ENCODE data around the gene SRD5A2. TPM values are rescaled to one million over a fixed set of nuclear protein-coding genes. Genes with fewer than 3 reads are reported as not detected.

The SRD5A2 gene, protein sequence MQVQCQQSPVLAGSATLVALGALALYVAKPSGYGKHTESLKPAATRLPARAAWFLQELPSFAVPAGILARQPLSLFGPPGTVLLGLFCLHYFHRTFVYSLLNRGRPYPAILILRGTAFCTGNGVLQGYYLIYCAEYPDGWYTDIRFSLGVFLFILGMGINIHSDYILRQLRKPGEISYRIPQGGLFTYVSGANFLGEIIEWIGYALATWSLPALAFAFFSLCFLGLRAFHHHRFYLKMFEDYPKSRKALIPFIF
- 0.04 TPM in 1 of 2 replicates, not detected in the other for total RNA-seq (2014; rRNA removed; shearing (Covaris generic))

DNA sequence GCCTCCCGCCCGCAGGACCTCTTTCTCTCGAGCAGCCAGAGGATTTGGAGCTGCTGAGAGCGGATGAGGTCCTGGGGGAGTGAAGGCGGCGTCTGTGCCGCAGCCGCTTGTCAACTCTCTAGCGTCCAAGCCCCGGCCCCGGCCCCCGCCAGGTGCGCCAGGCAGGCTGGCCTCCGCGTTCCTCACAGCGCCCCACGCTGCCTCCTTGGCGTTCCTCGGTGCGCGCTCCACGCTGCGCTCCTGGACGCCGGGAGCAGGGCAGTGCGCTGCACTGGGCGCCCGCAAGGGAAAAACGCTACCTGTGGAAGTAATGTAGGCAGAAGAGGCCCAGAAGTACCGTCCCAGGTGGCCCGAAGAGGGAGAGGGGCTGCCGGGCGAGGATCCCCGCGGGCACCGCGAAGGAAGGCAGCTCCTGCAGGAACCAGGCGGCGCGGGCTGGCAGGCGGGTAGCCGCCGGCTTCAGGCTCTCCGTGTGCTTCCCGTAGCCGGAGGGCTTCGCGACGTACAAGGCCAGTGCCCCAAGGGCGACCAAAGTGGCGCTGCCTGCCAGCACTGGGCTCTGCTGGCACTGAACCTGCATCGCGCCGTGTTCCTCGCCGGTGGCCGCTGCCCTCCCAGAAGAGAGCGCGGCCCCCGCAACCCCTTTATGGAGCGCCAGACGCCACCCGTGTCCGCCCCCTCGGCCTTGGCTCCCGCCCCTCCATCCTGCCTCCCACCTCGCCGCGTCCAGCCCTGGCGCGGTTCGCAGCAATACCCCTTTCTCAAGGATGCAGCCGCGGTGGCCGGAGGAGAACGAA, at the start of gene SRD5A2:
Gene SRD5A2, minus strand, starts transcription at position 618 of the 797 bp plus-strand sequence. Its CDS starts 38 bp downstream, at position 580.
- Histone ChIP-seq H3K36me3 (replicated peaks; ENCODE audit: control insufficient read depth, insufficient read depth, low read length) (no peaks in the 10 kb centered on the region), H3K27me3 (ENCODE audit: control insufficient read depth, insufficient read depth, low read length) (peaks cover 44% of the 10 kb centered on the region), H3K4me3 (ENCODE audit: insufficient read depth, low read depth, low read length) (peak within 1 kb of the TSS; percentile 36)
- DNase-seq: peak; percentile 78

DNA sequence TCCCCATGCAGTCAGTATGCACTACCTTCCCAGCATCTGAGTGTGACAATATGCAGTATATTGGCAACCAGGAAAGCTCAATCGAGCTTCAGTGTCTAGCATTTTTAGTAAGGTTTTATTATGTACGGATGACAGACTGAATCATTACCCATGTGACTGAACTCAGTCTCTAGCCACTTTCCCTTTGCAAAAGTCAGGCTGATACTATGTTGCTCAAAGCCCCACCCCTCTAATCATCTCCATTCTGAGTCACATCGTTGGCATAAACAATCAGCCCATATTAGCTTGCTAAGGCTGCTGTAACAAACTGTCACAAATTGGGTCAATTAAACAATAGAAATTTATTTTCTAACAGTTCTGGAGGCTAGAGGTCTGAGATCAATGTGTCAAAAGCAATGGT, 25.8 kb upstream of the SRD5A2 start:
- Histone ChIP-seq H3K4me3 (ENCODE audit: insufficient read depth, low read depth, low read length) (no peak overlapping the region), H3K36me3 (replicated peaks; ENCODE audit: control insufficient read depth, insufficient read depth, low read length) (no peaks in the 10 kb centered on the region), H3K27me3 (ENCODE audit: control insufficient read depth, insufficient read depth, low read length) (no peaks in the 10 kb centered on the region)
- no peak for DNase-seq

DNA sequence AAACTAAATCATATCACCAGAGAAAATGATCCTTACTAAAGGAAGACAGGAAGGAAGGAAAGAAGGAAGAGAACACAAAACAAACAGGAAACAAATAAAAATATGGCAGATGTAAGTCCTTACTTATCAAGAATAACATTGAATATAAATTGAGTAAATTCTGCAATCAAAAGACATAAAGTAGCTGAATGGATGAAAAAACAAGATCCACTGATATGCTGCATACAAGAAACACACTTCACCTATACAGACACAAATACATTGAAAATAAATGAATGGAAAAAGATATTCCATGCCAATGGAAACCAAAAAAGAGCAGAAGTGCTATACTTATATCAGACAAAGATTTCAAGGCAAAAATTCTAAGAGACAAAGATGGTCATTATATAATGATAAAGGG, 18.0 kb upstream of the SRD5A2 start:
- H3K36me3 ChIP-seq (replicated peaks; ENCODE audit: control insufficient read depth, insufficient read depth, low read length): no peaks in the 10 kb centered on the region
- H3K4me3 ChIP-seq (ENCODE audit: insufficient read depth, low read depth, low read length): no peak overlapping the region
- no peak for DNase-seq
- no peaks in the 10 kb centered on the region for H3K27me3 ChIP-seq (ENCODE audit: control insufficient read depth, insufficient read depth, low read length)

DNA sequence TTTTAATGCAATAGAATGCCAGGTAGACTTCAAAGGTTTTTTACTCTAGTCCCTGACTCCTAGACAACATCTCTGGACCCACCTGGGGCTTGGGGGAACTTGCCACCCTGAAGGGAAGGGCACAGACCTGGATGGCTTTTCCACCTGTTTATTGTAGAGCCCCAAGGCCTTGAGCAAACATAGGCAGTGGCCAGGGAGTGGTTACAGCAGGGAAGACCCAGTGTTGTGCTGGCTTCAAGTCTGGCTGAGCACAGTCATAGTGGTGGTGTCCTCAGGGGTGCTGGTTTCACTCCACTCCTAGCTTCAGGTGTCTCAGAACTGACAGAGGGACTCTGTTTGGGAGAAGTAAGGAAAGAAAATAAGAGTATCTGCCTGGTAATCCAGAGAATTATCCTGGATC, 5.5 kb upstream of the SRD5A2 start:
- Histone ChIP-seq H3K36me3 (replicated peaks; ENCODE audit: control insufficient read depth, insufficient read depth, low read length) (no peaks in the 10 kb centered on the region), H3K4me3 (ENCODE audit: insufficient read depth, low read depth, low read length) (no peak overlapping the region), H3K27me3 (ENCODE audit: control insufficient read depth, insufficient read depth, low read length) (peaks cover 13% of the 10 kb centered on the region)
- DNase-seq: no peak

DNA sequence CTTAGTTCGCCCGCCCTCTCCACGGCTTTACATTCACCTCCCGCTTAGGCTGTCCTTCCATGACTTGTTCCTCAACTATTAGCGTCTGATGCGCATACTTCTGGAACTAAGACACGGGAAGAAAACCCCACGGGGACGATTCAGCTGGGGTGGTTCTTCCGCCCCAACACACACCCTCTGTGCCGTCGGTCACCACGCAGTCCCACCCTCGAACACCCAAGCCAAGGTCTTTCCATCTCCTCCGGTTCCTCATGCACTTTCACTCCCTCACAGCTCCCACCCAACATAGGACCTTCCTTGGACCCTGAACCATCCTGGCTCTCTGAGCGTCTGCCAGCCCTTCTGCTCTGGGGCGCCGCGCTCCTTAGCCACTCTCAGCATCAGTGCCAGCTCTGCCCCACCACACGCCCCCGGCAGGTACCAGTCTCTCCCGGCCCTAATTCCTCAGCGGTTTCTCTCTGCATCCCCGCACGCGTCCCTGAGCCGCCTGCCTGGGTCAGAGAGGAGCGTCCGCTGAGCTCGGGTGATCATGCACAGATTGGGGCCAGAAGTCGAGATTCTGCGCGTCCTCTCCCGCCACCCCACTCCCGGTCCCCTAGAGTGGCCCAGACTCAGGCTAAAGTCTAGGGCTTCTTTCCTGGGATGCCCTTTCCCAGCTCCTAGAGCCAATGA, 522 bp upstream of the SRD5A2 start:
- DNase-seq: no peak
- Histone ChIP-seq H3K27me3 (ENCODE audit: control insufficient read depth, insufficient read depth, low read length) (peaks cover 44% of the 10 kb centered on the region), H3K4me3 (ENCODE audit: insufficient read depth, low read depth, low read length) (peak overlapping the region; percentile 36; the same call in 1 of the 2 replicates), H3K36me3 (replicated peaks; ENCODE audit: control insufficient read depth, insufficient read depth, low read length) (no peaks in the 10 kb centered on the region)

DNA sequence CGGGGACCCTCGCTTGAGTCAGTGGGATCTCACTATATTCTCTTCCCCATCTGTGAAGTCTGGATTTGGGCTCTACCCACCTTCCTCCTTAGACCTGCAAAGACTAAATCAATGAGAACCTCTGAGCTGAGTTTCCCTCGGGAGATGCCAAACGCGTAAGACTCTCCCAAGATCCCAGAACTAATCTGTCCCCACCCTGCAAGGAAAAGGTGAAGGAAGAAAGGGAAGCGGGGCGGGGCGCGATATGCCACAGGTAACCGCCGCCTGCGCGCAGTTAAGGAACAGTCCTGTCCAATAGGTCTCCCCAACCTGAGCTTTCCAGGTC, 780 bp downstream of the SRD5A2 start:
- DNase-seq: no peak
- Histone ChIP-seq H3K4me3 (ENCODE audit: insufficient read depth, low read depth, low read length) (peak overlapping the region; percentile 36), H3K27me3 (ENCODE audit: control insufficient read depth, insufficient read depth, low read length) (peaks cover 44% of the 10 kb centered on the region), H3K36me3 (replicated peaks; ENCODE audit: control insufficient read depth, insufficient read depth, low read length) (no peaks in the 10 kb centered on the region)

DNA sequence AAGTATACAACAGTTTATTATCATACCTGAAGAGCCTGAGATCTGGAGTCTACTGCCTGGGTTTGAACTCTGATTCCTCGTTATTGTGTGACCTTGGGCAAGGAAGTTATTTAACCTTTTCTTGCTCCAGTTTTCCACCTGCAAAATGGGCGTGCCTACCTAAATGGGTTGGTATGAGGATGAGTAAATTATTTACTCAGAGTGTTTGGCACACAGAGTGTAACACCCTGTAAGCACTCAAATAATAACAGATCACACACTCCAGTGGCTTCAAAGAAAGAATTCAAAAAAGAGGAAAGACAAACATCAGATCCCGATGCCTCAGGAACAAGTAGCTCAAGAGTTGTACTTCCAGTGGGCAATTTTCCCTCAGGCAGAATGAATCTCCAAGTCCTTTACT, 2.4 kb downstream of the SRD5A2 start:
- no peaks in the 10 kb centered on the region for H3K36me3 ChIP-seq (replicated peaks; ENCODE audit: control insufficient read depth, insufficient read depth, low read length)
- no peak overlapping the region for H3K4me3 ChIP-seq (ENCODE audit: insufficient read depth, low read depth, low read length)
- DNase-seq: no peak
- peaks cover 44% of the 10 kb centered on the region for H3K27me3 ChIP-seq (ENCODE audit: control insufficient read depth, insufficient read depth, low read length)

DNA sequence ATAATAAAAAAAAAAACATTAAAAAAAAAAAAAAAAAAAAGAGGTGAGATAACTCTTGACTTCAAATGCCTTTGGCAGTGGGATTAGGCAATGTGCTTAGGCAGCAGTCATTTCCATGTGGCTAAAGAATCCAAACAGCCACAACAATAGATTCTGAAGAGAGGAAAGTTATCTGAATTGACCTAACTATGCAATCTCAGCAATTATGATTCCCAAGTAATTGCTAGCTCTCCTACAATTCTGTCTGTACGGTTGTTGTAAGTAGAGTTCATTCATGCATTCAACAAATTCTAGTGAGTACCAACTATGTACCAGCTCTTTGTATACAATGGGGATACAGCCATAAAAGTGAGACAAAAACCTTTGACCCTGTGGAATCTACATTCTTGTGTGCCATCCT, 3.6 kb downstream of the SRD5A2 start:
- H3K36me3 ChIP-seq (replicated peaks; ENCODE audit: control insufficient read depth, insufficient read depth, low read length): no peaks in the 10 kb centered on the region
- no peak overlapping the region for H3K4me3 ChIP-seq (ENCODE audit: insufficient read depth, low read depth, low read length)
- no peak for DNase-seq
- peaks cover 40% of the 10 kb centered on the region for H3K27me3 ChIP-seq (ENCODE audit: control insufficient read depth, insufficient read depth, low read length)

DNA sequence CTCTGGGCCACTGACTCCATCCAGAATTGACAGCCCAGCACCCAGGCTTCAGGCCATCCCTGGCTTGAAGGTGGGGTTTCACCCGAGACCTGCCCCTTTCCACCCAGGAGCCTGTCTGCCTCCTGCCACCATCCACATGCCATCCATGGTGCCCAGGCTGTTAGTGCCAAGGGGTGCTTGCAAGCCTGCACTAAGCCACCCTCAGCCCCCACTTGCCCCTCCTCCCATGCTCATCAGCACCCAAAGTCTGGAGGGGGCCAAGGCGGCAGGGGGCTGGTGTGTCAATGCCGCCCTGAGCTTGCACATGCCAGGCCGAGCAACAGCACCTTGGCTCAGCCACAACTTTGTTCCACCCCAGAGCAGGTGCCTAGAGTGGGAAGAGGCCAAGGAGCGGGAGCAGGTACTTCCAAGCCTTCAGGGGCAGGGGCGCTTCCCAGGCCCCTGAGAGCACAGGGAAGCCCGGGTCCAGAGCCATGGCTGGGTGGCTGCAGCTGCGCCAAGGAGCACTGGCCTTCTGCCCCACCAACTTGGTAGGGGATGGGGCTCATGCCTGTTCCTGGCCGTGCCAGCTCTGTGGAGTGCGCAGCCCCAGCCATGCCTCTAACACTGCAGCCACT, 12.0 kb downstream of the SRD5A2 start:
- Histone ChIP-seq H3K4me3 (ENCODE audit: insufficient read depth, low read depth, low read length) (no peak overlapping the region), H3K36me3 (replicated peaks; ENCODE audit: control insufficient read depth, insufficient read depth, low read length) (no peaks in the 10 kb centered on the region), H3K27me3 (ENCODE audit: control insufficient read depth, insufficient read depth, low read length) (no peaks in the 10 kb centered on the region)
- DNase-seq: no peak

DNA sequence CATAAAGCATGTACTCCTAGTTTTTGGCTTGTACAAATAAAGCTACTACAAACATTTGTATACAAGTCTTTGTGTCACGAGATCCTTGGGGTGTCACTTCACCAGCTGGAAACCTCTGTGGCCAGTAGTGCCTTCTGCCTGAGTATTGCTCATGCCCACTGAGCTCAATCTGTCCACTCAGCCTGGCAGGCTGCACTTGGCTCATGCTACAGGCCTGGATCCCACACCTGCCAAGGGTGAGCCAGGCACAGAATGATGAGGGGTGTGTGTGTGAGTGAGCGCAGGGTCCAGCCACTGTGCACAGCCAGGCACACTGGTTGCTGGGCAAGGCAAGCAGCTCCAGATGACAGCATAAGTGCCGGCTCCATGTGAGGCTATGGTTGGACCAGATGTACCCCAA, 13.1 kb downstream of the SRD5A2 start:
- no peak for DNase-seq
- no peaks in the 10 kb centered on the region for H3K36me3 ChIP-seq (replicated peaks; ENCODE audit: control insufficient read depth, insufficient read depth, low read length)
- H3K4me3 ChIP-seq (ENCODE audit: insufficient read depth, low read depth, low read length): no peak overlapping the region
- H3K27me3 ChIP-seq (ENCODE audit: control insufficient read depth, insufficient read depth, low read length): no peaks in the 10 kb centered on the region

DNA sequence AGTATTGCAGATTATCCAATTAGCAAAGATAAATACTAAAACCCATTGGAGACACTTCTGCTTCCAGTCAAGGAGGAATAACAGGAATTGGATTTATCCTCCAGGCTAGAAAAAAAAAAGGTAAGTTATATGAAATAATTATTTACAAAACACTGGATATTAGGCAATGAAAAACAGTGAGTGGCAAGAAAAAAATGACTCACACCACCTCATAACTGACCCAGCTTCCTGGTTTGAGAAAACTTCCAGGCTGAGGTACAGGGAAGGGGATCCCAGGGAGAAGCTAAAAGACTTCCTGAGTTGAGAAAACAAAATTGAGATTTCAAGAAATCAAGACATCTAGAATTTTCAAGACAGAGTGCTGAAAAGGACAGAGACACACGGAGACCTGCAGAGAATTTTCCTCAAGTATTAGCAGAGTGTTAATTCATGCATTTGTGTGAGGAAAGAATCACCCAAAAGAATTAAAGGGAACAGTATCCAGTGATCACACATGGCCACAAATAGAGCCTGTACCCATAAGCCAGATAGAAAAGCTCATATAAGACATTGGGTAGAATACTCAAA, 17.4 kb downstream of the SRD5A2 start:
- no peak for DNase-seq
- no peaks in the 10 kb centered on the region for H3K27me3 ChIP-seq (ENCODE audit: control insufficient read depth, insufficient read depth, low read length)
- H3K36me3 ChIP-seq (replicated peaks; ENCODE audit: control insufficient read depth, insufficient read depth, low read length): no peaks in the 10 kb centered on the region
- no peak overlapping the region for H3K4me3 ChIP-seq (ENCODE audit: insufficient read depth, low read depth, low read length)

DNA sequence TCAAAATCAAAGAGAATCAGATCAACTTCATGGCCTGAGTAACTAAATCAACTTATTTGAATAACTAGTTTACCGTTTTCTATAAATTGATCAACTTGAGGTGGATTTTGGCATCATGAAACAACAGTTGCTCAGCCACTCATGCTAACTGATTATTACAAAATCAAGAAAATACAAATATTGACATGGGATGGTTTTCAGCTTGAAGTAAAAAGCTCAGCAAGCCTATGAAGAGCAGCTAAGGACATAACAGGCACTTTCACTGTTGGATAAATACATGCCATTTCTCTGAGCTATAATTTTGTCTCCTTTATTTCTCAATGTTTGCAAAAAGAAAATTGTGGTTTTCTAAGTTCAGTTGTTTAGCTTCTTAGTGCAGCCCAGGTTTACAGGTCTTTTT, 18.9 kb downstream of the SRD5A2 start:
- Histone ChIP-seq H3K36me3 (replicated peaks; ENCODE audit: control insufficient read depth, insufficient read depth, low read length) (no peaks in the 10 kb centered on the region), H3K4me3 (ENCODE audit: insufficient read depth, low read depth, low read length) (no peak overlapping the region), H3K27me3 (ENCODE audit: control insufficient read depth, insufficient read depth, low read length) (no peaks in the 10 kb centered on the region)
- no peak for DNase-seq

DNA sequence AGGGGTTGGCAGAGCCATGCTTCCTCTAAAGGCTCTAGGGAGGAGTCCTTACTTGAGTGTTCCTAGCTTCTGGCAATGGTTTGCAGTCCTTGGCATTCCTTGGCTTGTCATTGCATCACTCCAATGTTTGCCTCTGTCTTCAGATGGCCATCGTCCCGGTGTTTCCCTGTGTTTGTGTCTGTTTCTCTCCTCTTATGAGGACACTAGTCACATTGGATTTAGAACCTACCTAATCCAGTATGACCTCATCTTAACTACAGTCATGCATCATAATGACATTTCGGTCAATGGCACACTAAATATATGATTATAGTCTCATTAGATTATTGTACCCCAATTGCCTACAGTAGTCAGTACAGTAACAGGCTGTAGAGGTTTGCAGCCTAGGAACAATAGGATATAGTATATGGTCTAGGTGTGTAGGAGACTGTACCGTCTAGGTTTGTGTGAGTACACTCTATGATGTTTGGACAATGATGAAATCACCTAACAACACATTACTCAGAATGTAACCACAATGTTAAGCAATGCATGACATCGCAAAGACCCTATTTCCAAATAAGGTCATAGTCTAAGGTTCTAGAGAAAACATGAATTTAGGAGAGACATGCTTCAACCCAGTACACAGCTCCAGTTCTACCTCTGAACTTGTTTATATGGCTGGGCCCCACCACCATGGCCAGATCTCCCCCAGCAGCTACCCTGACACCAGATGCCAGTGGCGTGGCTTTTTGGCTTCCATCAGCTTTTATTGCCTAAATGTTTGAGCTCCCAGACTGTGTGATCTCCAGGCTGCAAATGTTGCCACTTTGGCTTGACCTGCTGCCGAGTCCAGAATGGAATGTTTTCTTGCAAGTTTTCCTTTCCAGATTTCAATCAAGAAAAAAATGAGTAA, 22.1 kb downstream of the SRD5A2 start:
- no peaks in the 10 kb centered on the region for H3K36me3 ChIP-seq (replicated peaks; ENCODE audit: control insufficient read depth, insufficient read depth, low read length)
- H3K4me3 ChIP-seq (ENCODE audit: insufficient read depth, low read depth, low read length): no peak overlapping the region
- no peak for DNase-seq
- no peaks in the 10 kb centered on the region for H3K27me3 ChIP-seq (ENCODE audit: control insufficient read depth, insufficient read depth, low read length)

DNA sequence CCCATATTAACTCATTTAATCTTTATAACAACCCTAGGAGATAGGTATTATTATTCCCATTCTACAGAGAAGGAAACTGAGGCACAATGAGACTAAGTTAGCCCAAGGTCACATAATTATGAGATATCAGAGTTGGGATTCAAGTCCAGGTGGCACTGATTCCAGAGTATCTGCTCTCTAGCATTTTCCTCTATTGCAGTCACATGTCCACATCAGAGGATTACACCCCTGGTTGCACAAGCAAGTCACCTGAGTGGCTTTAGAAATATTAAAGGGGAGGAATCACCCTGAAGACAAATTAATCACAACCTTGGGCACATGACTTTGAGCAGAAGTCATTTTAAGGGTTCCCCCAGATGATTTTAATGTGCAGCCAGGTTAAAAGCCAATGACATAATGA, 23.8 kb downstream of the SRD5A2 start:
- no peak overlapping the region for H3K4me3 ChIP-seq (ENCODE audit: insufficient read depth, low read depth, low read length)
- no peak for DNase-seq
- no peaks in the 10 kb centered on the region for H3K36me3 ChIP-seq (replicated peaks; ENCODE audit: control insufficient read depth, insufficient read depth, low read length)
- H3K27me3 ChIP-seq (ENCODE audit: control insufficient read depth, insufficient read depth, low read length): no peaks in the 10 kb centered on the region

Measured in H7 (cell line).